Astrocyte (in vitro differentiated cells and primary cell): ENCODE data around the gene ICA1. TPM values are rescaled to one million over a fixed set of nuclear protein-coding genes. Genes with fewer than 3 reads are reported as not detected.

ENCODE experiments used
- DNase-seq: peaks from one replicate; pipeline ENCODE4 v3.0.0-alpha.2; 2010; ENCODE audit warnings: low read depth
- FAIRE-seq: peaks from 2 replicates; lab custom pipeline; 2011; peaks lifted over from hg19 to GRCh38; lab: Jason Lieb, UNC
- H2AFZ ChIP-seq: 2 replicates; pipeline ENCODE4 v1.6.0; 2012; ENCODE audit warnings: low read depth, low read length, inconsistent platforms
- H3K27ac ChIP-seq: 2 replicates; pipeline ENCODE4 v1.5.1; 2011; ENCODE audit warnings: low read depth, low read length, inconsistent platforms
- H3K27me3 ChIP-seq: 2 replicates; pipeline ENCODE4 v1.6.0; 2011; ENCODE audit warnings: low read length, inconsistent platforms; ENCODE audit not compliant: insufficient read depth
- H3K36me3 ChIP-seq: 2 replicates; pipeline ENCODE4 v1.5.1; 2011; ENCODE audit warnings: low read length, inconsistent platforms; ENCODE audit not compliant: insufficient read depth
- H3K4me1 ChIP-seq: 2 replicates; pipeline ENCODE4 v1.5.1; 2011; ENCODE audit warnings: low read length, inconsistent platforms; ENCODE audit not compliant: insufficient read depth
- H3K4me2 ChIP-seq: 2 replicates; pipeline ENCODE4 v1.6.0; 2012; ENCODE audit warnings: low read length, inconsistent platforms
- H3K4me3 ChIP-seq: 2 replicates; pipeline ENCODE4 v1.5.1; 2011; ENCODE audit warnings: low read depth, mild to moderate bottlenecking, low read length, inconsistent platforms; ENCODE audit not compliant: insufficient read depth
- H3K79me2 ChIP-seq: 2 replicates; pipeline ENCODE4 v1.6.0; 2012; ENCODE audit warnings: mild to moderate bottlenecking, low read length, inconsistent platforms; ENCODE audit not compliant: insufficient read depth
- H3K9ac ChIP-seq: 2 replicates; pipeline ENCODE4 v1.6.0; 2012; ENCODE audit warnings: mild to moderate bottlenecking, low read length, inconsistent platforms
- H3K9me3 ChIP-seq: 2 replicates; pipeline ENCODE4 v1.5.1; 2012; ENCODE audit warnings: low read depth, mild to moderate bottlenecking, low read length, inconsistent platforms; ENCODE audit not compliant: insufficient read depth
- H4K20me1 ChIP-seq: 2 replicates; pipeline ENCODE4 v1.6.0; 2012; ENCODE audit warnings: low read length, inconsistent platforms; ENCODE audit not compliant: insufficient read depth
- H3K27ac Mint-ChIP-seq: one replicate; pipeline ENCODE4 v1.8.0; 2021; ENCODE audit warnings: mild to moderate bottlenecking, mixed read lengths; ENCODE audit not compliant: unreplicated experiment
- H3K27me3 Mint-ChIP-seq: one replicate; pipeline ENCODE4 v1.8.0; 2021; ENCODE audit warnings: low read depth, mixed read lengths; ENCODE audit not compliant: unreplicated experiment
- H3K36me3 Mint-ChIP-seq: one replicate; pipeline ENCODE4 v1.8.0; 2021; ENCODE audit warnings: low read depth, mixed read lengths; ENCODE audit not compliant: unreplicated experiment
- H3K4me1 Mint-ChIP-seq: one replicate; pipeline ENCODE4 v1.8.0; 2021; ENCODE audit warnings: low read depth, mixed read lengths; ENCODE audit not compliant: unreplicated experiment
- H3K4me3 Mint-ChIP-seq: one replicate; pipeline ENCODE4 v1.8.0; 2021; ENCODE audit warnings: mild to moderate bottlenecking, moderate library complexity, mixed read lengths; ENCODE audit not compliant: unreplicated experiment
- H3K9me3 Mint-ChIP-seq: one replicate; pipeline ENCODE4 v1.8.0; 2021; ENCODE audit warnings: mild to moderate bottlenecking, mixed read lengths; ENCODE audit not compliant: unreplicated experiment
- EZH2 ChIP-seq: IDR thresholded peaks from 2 replicates; pipeline ENCODE4 v1.6.1; 2012; ENCODE audit warnings: mild to moderate bottlenecking, low read length, inconsistent platforms; ENCODE audit not compliant: insufficient read depth
- total RNA-seq: library from RNA; stranded (reverse); gene quantifications from 2 replicates; pipeline ENCODE4 v1.2.1, GENCODE V29; 2021
- TF ChIP-seq, protein P1 (sequence below): IDR thresholded peaks from 2 replicates; pipeline ENCODE4 v1.5.1; 2011; ENCODE audit warnings: low read depth, mild to moderate bottlenecking, inconsistent platforms, low read length, moderate library complexity; ENCODE audit not compliant: insufficient read depth

ICA1 gene
- total RNA-seq, 1 donor from 2014 or later = 8.0 TPM

DNA sequence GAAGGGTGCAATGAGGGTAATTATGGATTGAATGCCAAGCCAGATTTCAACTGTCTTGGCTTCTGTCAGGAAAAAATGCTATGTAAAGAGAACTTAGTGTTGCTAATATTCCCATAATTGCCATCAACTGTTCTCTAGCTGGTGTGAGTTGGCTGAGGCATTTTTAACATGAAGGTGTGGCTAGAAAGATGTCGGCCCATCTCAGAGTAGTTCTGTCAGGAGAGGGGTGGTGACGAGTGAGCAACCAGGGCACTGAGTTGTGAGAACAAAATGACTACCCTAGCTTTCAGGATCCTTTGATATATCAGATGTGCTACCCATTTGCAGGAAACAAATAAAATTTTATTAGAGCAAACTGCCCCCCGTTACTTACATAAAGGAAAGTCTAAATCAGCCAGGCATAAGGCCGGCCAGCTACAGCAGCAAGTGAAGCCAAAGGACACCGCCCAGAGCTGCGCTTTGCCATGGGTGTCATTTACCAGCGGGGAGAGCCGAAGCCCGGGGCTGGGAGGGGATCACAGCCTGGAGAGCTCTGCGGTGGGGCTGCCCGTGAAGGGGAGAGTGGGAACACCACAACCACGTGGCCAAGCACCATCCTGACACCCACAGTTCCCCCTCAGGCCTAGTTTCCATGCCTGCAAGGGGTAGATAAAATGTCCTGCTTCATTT is 141.4 kb downstream of the ICA1 start:
- TF ChIP-seq, protein P1, sequence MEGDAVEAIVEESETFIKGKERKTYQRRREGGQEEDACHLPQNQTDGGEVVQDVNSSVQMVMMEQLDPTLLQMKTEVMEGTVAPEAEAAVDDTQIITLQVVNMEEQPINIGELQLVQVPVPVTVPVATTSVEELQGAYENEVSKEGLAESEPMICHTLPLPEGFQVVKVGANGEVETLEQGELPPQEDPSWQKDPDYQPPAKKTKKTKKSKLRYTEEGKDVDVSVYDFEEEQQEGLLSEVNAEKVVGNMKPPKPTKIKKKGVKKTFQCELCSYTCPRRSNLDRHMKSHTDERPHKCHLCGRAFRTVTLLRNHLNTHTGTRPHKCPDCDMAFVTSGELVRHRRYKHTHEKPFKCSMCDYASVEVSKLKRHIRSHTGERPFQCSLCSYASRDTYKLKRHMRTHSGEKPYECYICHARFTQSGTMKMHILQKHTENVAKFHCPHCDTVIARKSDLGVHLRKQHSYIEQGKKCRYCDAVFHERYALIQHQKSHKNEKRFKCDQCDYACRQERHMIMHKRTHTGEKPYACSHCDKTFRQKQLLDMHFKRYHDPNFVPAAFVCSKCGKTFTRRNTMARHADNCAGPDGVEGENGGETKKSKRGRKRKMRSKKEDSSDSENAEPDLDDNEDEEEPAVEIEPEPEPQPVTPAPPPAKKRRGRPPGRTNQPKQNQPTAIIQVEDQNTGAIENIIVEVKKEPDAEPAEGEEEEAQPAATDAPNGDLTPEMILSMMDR = no peak
- no peak for TF ChIP-seq EZH2
- no peaks in the 10 kb centered on the region for H3K36me3 Mint-ChIP-seq
- DNase-seq = no peak
- no peaks in the 10 kb centered on the region for H3K27me3 ChIP-seq
- H3K27ac Mint-ChIP-seq = no peak overlapping the region
- H3K4me3 ChIP-seq = no peak overlapping the region
- H3K27ac ChIP-seq = no peak overlapping the region
- peaks cover 4% of the 10 kb centered on the region for H3K27me3 Mint-ChIP-seq
- no peak for FAIRE-seq
- no peaks in the 10 kb centered on the region for H3K4me1 ChIP-seq
- no peaks in the 10 kb centered on the region for H3K36me3 ChIP-seq
- H3K4me1 Mint-ChIP-seq = no peaks in the 10 kb centered on the region
- H3K4me3 Mint-ChIP-seq = no peak overlapping the region
- H3K4me2 ChIP-seq = no peak overlapping the region
- no peak overlapping the region for H2AFZ ChIP-seq
- no peaks in the 10 kb centered on the region for H3K79me2 ChIP-seq
- no peak overlapping the region for H3K9ac ChIP-seq
- H4K20me1 ChIP-seq = no peaks in the 10 kb centered on the region
- H3K9me3 Mint-ChIP-seq = peaks cover 6% of the 10 kb centered on the region
- no peaks in the 10 kb centered on the region for H3K9me3 ChIP-seq

DNA sequence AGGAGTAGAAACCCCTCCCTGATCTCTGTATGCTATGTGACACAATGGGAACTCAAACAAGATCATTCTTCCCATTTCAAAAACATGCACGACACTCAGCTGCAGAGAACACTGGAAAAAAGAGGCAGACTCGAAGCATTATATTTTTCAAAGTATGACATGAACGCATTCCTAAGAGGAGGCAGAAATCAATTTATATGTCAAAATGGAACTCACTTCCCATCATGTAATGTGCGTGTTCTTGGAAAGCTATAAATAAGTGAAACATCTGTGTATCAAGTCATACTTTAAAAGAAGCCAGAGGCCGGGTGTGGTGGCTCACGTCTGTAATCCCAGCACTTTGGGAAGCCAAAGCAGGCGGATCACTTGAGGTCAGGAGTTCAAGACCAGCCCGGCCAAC is 142.7 kb downstream of the ICA1 start:
- DNase-seq (no peak), FAIRE-seq (no peak)
- Histone ChIP-seq H4K20me1 (no peaks in the 10 kb centered on the region), H3K4me2 (no peak overlapping the region), H3K79me2 (no peaks in the 10 kb centered on the region), H3K27me3 (no peaks in the 10 kb centered on the region), H3K36me3 (no peaks in the 10 kb centered on the region), H3K4me3 (no peak overlapping the region), H2AFZ (no peak overlapping the region), H3K27ac (no peak overlapping the region), H3K9me3 (no peaks in the 10 kb centered on the region), H3K9ac (no peak overlapping the region), H3K4me1 (no peaks in the 10 kb centered on the region)
- H3K4me3 Mint-ChIP-seq = no peak overlapping the region
- peaks cover 4% of the 10 kb centered on the region for H3K27me3 Mint-ChIP-seq
- TF ChIP-seq, protein P1 = no peak
- no peak for TF ChIP-seq EZH2
- peaks cover 3% of the 10 kb centered on the region for H3K36me3 Mint-ChIP-seq
- no peak overlapping the region for H3K27ac Mint-ChIP-seq
- H3K9me3 Mint-ChIP-seq = peaks cover 2% of the 10 kb centered on the region
- no peaks in the 10 kb centered on the region for H3K4me1 Mint-ChIP-seq

DNA sequence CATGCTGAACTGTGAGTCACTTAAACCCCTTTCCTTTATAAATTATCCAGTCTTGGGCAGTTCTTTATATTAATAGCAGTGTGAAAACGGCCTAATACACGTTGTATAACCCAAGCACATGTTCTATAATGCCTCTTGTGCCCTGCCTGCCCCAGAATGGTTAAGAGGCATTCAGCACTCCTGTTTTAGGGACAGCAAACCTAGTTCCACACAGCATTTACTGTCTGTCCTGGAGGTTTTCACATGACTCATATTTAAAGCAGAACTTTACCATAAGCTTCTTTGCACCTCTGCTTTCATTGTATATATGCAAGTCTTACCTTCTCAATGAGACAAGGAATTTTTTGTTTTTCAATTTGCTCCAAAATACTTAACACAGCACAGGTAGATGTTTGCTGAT is 144.8 kb downstream of the ICA1 start:
- no peak overlapping the region for H3K27ac Mint-ChIP-seq
- H3K36me3 Mint-ChIP-seq = peaks cover 5% of the 10 kb centered on the region
- no peaks in the 10 kb centered on the region for H4K20me1 ChIP-seq
- no peak overlapping the region for H3K4me3 ChIP-seq
- H3K4me1 Mint-ChIP-seq = no peaks in the 10 kb centered on the region
- no peaks in the 10 kb centered on the region for H3K9me3 ChIP-seq
- H3K36me3 ChIP-seq = no peaks in the 10 kb centered on the region
- H3K4me2 ChIP-seq = no peak overlapping the region
- peaks cover 2% of the 10 kb centered on the region for H3K9me3 Mint-ChIP-seq
- no peak overlapping the region for H3K9ac ChIP-seq
- FAIRE-seq (no peak), DNase-seq (no peak)
- H3K27me3 Mint-ChIP-seq = no peaks in the 10 kb centered on the region
- no peaks in the 10 kb centered on the region for H3K4me1 ChIP-seq
- H3K27me3 ChIP-seq = no peaks in the 10 kb centered on the region
- no peak for TF ChIP-seq EZH2
- TF ChIP-seq, protein P1 = no peak
- H3K27ac ChIP-seq = no peak overlapping the region
- no peak overlapping the region for H2AFZ ChIP-seq
- H3K79me2 ChIP-seq = no peaks in the 10 kb centered on the region
- H3K4me3 Mint-ChIP-seq = no peak overlapping the region
